Measurements from ENCODE around the gene ALDH16A1.

The ALDH16A1 gene

DNA sequence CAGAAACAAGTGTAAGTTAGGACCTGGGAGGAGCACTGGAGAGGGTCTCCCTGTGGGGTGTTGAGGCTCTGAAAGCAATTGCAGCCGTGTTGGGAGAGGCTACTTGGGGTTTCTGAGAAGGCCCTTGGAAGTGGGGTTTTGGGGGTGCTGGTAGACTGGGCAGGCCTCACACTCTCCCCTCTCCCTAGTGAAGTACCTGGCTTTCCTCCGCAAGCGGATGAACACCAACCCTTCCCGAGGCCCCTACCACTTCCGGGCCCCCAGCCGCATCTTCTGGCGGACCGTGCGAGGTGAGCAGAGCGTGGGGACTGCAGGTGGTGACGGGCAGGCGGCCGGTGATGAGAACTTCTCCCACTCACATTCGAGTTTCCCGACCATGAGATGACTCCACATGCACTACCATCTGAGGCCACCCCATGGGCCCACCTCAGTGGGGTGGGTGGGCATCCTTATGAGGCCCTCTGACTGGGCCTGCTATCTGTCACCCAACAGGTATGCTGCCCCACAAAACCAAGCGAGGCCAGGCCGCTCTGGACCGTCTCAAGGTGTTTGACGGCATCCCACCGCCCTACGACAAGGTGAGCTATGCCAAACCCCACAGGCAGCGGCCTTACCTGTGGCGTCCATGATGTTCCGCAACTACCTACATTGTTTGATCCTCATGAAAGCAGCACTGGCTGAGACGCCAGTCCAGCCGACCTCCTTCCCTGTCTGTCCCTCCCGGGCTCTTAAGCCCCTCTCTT is 37.4 kb downstream of the ALDH16A1 start:
- peak; percentile 75 for DNase-seq

DNA sequence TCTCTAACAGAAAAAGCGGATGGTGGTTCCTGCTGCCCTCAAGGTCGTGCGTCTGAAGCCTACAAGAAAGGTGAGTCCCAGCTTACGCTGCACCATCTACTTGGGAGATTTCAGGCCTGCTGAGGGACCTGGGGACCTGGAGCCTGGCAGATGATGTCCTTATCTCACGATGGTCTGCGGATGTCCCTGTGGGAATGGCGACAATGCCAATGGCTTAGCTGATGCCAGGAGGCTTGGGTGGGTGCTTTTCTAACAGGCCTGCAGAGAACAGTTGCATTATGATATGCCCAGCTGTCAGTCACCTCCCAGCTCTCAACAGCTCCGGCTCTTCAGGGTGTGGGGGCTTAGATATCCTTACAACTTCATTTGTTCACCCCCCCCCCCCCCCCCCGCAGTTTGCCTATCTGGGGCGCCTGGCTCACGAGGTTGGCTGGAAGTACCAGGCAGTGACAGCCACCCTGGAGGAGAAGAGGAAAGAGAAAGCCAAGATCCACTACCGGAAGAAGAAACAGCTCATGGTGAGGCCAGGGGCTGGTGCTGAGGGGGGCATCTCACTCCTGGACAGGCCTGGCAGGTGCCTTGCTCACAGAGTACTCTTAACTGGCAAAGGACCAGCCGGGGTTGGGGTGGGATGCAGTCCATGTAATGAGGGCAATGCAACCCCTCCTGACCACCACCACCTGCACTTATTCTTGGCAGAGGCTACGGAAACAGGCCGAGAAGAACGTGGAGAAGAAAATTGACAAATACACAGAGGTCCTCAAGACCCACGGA is 38.2 kb downstream of the ALDH16A1 start:
- peak; percentile 68 for DNase-seq

DNA sequence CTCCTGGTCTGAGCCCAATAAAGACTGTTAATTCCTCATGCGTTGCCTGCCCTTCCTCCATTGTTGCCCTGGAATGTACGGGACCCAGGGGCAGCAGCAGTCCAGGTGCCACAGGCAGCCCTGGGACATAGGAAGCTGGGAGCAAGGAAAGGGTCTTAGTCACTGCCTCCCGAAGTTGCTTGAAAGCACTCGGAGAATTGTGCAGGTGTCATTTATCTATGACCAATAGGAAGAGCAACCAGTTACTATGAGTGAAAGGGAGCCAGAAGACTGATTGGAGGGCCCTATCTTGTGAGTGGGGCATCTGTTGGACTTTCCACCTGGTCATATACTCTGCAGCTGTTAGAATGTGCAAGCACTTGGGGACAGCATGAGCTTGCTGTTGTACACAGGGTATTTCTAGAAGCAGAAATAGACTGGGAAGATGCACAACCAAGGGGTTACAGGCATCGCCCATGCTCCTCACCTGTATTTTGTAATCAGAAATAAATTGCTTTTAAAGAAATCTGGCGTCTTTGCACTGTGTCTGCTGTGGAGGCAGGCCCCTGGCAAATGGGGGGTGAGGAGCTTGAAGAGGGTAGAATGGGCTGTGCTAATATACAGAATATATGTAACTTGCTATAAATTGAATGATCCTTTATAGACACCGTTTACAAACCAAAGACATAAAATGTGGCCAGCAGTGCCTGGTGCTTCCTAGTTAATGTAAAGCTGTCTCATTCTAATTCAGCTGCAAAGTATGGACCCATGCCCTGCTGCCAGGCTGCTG is 39.0 kb downstream of the ALDH16A1 start:
- peak; percentile 77 for DNase-seq

DNA sequence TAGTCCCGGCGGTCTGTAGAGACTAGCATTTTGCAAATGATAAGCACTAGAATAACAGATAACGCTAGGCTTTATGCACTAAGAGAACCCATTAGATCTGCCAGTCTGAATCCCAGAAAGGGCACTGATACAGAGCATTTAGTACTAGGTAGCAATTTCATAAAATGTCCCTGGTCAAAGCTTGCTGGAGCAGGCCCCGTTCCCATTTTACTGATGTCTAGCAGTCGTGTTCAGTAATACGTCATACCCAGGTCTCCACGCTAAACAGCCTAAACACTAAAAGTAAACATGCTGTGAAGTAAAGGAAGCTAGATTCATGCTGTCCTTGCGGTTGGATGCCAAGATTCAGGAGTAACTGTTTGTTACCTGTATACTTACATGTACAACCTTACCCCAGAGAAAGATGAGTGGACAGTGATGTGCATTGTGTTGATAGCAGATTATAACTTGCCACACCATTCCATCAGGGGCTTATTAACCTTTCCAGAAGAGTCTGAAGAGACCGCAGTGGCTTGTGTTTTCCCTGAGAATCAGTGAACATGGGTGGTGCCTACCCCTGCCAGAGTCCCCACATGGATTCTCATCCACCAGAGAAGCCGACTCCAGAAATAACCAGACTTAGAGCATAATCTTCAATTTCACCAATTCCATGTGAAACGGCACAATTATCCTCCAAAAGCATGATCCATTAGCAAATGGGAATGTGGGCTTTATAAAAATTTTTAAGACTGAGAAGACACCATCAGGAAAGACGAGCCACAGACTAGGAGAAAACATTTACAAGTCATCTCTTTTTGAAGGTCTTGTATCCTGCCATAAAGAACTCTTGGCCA is 39.8 kb downstream of the ALDH16A1 start:
- peak; percentile 80 for DNase-seq

DNA sequence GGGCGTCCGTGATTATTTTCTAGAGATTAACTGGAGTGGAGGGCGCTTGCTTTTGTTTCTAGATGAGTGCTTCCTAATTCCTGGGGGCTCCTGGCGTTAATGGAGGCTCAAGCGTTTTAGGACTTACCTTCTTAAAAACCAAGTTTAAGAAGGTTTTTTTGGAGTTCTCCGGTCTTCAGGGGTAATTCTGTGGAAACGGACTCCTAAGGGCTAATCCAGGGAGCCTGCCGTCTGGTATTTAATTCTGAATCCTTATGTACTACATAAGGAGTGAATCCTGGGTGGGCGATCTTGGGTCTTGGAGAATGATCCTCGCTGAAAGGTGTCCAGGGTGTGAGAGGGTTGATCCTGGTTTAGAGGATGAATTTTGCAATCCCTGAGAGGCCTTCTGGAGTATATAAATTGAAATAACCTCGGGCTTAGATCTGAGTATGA is 43.6 kb downstream of the ALDH16A1 start:
- DNase-seq, result no peak

DNA sequence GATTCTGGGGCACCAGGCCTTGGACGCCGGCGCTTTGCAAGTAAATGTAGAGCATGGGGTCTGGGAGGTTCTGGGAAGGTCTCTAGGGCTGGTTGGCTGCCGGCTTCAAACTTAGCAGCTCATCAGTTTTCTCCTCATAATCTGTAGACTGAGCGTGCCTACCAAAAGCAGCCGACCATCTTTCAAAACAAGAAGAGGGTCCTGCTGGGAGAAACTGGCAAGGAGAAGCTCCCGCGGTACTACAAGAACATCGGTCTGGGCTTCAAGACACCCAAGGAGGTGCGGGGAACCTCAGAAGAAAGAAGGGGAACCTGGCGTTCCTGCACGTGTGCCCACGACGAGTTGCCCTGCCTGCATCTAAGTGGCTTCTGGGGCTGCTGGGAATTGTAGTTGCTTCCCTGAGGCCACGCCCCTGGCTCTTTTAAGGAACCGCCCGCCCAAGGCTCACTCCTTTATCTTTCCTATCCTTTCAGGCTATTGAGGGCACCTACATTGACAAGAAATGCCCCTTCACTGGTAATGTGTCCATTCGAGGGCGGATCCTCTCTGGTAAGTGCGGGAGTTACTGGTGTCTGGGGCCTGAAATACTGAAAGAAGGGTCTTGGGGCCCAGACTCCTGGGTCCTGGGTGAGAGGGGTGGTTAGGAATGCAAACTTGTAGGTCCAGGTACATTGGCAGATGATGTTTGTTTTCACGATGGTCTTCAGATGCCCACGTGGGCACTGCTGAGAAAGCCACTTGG is 44.2 kb downstream of the ALDH16A1 start:
- peak; percentile 85 for DNase-seq

DNA sequence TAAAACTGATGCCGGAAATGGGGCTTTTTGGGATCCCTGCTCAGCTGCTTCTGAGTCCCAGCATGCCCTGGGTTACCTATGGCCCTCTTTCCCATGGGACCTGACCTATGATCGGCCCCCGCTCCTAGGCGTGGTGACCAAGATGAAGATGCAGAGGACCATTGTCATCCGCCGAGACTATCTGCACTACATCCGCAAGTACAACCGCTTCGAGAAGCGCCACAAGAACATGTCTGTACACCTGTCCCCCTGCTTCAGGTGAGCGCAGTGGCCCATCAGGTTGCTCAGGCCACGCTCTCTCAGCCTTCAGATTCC is 44.7 kb downstream of the ALDH16A1 start:
- peak; percentile 69 for DNase-seq

DNA sequence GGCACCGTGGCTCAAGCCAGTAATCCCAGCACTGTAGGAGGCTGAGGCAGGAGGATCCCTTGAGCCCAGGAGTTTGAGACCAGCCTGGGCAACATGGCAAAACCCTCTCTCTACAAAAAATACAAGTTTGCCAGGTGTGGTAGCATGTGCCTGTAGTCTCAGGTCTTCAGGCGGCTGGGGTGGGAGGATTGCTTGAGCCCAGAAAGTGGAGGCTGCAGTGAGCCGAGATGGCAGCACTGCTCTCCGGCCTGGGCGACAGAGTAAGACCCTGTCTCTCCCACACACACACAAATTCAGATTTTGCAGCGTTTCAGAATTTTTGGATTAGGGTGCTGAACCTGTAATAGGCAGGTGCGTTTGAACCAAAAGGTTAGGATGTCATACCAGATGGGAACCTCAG is 45.5 kb downstream of the ALDH16A1 start:
- no peak for DNase-seq

DNA sequence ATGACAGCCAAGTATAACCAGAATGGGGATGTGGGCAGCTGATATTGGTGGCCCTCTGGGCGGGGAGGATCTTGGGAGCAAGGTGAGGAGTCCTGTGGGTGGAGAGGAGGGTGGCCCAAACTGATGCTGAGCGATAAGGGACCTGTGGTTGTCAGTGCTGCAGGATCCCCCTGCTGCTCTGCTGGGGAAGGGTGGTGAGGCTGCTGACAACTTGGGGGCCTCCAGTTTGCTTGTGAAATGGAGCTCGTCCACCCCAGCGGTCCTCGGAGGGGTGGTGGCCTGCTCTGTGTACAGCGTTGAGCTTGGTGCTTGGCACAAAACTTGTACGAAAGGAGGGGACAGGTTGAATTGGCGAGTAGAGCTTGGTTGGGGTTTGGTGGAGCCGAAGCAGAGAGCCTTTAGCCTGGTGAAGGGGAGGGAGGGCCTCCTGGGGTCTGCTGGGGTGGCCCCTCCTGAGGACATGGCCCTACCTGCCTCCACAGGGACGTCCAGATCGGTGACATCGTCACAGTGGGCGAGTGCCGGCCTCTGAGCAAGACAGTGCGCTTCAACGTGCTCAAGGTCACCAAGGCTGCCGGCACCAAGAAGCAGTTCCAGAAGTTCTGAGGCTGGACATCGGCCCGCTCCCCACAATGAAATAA is 46.1 kb downstream of the ALDH16A1 start:
- peak; percentile 74 for DNase-seq

DNA sequence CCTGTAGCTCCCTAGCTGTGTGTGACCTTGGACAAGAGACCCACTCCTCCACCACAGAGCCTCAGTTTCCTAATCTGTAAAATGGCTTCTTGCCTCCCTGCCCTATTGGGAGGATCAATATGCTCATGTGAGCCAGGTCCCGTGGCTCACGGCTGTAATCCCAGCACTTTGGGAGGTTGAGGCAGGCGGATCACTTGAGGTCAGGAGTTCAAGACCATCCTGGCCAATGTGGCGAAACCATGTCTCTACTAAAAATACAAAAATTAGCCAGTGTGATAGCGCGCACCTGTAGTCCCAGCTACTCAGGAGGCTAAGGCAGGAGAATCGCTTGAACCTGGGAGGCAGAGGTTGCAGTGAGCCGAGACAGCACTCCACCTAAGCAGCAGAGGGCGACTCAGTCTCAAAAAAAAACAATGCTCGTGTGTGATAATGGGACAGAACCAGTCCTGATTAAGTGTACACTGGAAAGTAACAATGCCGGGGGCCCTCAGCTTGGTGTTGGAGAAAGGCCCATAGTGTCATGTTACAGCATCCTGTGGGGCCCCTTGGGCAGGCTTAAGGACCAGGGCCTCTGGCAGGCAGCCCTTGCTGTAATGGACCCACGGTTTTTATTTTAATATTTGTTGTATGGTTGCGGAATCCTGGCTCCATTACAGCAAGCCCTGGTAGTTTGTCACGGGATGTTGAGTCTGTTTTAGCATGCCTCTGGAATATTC is 50.0 kb downstream of the ALDH16A1 start:
- DNase-seq, result peak; percentile 69

DNA sequence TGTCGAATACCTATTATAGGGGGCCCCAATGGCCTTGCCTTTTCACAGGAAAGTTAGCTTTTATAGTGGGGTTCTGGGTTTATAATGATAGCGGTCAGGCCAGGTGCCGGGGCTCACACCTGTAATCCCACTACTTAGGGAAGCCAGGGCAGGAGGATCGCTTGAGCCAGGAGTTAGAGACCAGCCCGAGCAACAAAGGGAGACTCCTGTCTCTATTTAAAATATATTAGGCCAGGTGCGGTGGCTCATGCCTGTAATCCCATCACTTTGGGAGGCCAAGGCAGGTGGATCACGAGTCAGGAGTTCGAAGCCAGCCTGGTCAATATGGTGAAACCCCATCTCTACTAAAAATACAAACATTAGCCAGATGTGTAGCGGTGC is 50.5 kb downstream of the ALDH16A1 start:
- DNase-seq, result no peak

DNA sequence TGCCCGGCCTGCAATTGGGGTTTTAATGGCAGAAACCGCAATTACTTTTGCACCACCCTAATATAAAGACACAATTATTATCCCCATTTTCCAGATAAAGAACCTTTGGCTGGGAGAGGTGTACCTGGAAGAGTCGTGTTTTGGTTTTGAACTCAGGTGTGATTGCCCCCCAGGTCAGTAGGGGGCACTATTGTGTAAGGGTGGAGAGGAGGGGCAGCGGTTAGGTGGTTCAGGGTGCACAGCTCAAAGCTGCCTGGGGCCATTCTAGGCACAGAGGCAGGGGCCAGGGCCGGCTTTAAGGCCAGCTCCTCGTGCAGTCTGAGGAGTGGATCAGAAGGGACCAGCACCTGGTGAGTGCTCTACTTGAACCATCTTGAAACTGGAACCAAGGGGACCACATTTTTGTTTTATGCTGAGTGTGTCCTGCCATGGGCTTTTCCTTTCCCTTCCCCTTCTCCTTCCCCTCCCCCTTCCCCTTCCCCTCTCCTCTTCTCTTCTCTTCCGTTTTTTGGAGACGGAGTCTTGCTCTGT is 53.6 kb downstream of the ALDH16A1 start:
- DNase-seq, result peak; percentile 89

DNA sequence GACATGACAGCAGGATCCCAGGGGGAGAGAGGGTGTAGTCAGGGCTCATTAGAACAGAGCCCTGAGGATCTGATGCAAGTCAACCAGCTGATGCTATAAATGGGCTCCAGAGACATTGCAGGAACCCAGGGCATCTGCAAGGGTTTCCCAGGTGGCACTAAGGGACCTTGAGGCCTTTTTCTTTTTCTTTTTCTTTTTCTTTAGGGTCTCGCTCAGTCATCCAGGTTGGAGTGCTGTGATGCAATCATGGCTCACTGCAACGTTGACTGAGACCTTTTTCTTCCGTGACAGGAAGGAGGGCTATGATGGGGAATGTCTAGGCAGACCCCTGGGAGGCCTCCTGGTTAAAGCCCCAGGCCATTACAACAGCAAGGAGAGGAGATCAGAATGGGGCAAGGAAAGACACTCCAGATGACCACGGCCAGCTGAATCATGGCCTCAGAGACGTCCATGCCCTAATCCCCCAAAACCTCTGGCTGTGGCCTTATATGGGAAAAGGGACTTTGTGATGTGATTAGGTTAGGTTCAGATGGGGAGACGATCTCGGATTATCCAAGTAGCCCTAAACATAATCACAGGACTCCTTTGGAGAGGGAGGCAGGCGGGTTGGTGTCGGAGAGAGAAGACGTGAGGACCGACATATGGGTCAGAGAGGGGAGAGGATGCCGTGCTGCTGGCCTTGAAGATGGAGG is 54.9 kb downstream of the ALDH16A1 start:
- DNase-seq, result no peak

DNA sequence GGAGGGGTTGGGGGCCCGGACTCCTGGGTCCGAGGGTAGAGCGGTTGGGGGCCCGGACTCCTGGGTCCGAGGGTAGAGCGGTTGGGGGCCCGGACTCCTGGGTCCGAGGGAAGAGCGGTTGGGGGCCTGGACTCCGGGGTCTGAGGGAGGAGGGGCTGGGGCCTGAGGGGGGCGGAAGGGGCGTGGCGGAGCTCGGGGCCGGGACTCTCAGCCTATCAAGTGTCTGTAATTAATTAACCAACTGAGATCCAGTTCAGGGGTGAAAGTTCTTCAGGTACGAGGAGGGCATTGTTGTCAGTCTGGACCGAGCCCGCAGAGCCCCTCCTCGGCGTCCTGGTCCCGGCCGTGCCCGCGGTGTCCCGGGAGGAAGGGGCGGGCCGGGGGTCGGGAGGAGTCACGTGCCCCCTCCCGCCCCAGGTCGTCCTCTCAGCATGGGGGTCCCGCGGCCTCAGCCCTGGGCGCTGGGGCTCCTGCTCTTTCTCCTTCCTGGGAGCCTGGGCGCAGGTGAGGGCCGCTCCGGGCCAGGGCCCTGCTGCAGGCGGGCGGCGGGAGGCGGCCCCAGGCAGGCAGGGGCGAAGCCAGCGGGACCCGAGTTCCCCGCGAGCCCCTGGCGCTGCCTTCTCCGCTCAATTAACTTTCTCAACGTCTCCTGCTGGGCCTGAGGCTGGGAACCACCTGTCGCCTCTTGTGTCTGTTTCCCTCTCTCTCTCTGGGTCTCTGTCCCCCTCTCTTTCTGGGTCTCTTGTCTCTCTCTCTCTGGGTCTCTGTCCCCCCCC is 60.1 kb downstream of the ALDH16A1 start:
- DNase-seq, result peak; percentile 73

DNA sequence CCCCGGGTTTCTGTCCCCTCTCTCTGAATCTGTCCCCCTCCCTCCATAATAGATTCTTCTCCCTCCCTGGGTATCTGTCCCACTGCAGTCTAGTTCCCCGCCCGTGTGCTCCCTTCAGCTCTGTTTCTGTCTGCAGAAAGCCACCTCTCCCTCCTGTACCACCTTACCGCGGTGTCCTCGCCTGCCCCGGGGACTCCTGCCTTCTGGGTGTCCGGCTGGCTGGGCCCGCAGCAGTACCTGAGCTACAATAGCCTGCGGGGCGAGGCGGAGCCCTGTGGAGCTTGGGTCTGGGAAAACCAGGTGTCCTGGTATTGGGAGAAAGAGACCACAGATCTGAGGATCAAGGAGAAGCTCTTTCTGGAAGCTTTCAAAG is 60.7 kb downstream of the ALDH16A1 start:
- no peak for DNase-seq

DNA sequence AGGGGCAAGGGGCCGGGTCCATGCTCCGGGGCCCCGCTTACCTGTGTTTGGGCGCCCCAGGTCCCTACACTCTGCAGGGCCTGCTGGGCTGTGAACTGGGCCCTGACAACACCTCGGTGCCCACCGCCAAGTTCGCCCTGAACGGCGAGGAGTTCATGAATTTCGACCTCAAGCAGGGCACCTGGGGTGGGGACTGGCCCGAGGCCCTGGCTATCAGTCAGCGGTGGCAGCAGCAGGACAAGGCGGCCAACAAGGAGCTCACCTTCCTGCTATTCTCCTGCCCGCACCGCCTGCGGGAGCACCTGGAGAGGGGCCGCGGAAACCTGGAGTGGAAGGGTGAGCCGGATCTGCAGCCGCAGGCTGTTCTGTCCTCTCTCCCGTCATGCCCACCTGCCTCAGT is 61.1 kb downstream of the ALDH16A1 start:
- DNase-seq, result no peak

DNA sequence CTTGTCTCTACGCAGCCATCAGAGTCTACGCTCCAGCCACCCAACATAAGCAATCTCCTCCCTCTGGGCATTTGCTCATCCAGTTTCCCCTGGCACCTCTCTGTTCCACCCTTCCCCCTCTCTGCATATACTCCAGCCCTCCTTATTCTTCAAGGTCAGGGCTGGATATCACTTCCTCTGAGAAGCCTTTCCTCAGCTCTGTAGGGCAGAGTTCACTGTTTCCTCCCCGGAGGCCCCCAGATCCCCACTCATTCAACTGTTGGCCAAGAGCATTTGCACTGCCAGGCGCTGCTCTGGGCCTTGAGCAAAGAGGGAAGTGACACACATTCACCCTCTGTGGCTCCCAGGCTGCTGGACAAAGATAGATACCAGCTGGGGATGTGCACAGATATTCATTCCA is 62.7 kb downstream of the ALDH16A1 start:
- no peak for DNase-seq

DNA sequence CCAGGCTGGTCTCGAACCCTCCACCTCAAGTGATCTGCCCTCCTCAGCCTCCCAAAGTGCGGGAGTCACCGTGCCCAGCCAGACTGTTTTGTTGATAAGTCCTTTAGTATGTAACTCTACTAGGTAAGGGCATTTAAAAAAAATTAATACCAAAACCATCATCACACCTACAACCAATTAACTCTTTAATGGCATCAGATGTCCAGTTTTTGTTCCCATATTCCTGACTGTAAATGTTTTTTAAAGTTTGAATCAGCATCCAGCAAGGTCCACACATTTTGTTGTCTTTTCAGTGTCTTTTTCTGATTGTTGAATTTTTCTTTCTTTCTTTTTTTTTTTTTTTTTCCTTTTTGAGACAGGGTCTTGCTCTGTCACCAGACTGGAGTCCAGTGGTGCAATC is 65.0 kb downstream of the ALDH16A1 start:
- DNase-seq, result no peak
